ENCODE measurements around the gene DYNLT2.

DYNLT2 gene

DNA sequence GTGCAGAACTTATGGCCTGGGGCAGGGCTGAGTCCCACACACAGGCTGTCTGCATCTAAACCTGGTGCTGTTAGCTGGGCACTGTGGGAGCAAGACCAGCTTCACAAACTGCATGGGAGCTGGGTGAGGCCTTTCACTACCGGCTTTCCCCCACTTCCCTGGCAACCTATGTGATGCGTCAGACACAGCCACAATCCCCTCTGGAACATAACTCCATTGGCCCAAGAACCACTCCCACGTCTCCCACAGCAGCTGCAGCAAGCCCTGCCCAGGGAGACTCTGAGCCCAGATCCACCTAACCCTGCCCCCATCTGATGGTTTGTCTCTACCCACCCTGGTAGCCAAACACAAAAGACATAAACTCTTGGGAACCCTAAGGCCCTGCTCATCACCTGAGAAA, 58.9 kb downstream of the DYNLT2 start:
- no peak for DNase-seq

DNA sequence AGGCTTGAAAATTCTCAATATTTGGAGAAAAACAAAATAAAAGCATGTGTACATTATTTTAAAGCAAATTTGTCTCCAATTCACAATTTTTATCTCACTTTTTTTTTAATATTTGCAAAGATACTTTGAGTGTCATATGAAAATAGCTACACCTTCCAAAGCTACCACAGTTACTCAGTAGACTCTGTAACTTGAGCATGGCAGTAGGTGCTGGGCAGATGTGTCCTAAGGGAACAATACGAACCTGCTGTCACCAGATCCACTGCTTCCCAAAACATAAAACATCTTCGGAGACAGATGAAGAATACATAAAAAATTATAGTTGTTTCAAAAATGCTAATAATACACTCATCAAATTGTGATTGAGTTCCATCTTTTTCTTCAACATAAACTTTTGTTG, 60.1 kb downstream of the DYNLT2 start:
- no peak for DNase-seq
